DMS79 (cell line): ENCODE results near the gene SPACA7.
A peak's percentile ranks its signal among the peaks of the same experiment; 100 is the strongest.

ENCODE experiments used
- DNase-seq: peaks from one replicate; lab custom pipeline; 2025; lab: John Stamatoyannopoulos, UW

SPACA7 gene

DNA sequence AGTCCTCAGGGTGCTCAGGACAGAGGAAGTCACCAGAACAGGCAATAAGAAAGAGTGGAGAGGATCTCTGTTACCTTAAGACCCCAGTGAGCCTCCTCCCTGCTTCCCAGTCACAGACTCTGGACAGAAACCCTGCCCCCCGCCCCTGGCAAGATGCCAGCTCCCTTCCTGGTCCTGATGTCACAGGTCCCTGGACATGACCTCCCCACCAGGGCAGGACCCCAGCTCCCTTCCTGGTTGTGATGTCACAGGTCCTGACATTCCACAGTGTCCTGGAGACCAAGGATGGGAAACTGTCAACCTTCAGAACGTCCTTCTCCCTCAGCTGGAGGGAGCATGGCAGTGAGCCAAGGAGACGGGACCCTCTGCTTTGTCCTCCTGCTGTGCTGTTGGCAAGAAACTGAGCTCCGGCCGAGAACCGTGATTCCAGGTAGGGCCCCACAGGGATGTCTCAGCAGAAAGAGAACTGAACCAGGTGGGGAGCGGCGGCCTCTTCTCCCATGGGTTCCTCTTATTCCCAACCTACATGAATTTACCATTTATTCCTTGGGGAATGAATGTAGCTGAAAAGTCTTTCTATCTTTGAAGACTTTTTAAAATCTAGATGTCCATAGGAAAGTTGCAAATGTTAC lies at the start of gene SPACA7:
SPACA7 (plus strand) TSS at position 306 of the 632 bp plus-strand sequence; CDS start at position 337, 31 bp downstream.
- DNase-seq: peak; percentile 12

GRCh38 chr13:112326821-112327370 lies 49.3 kb upstream of the SPACA7 start:
- DNase-seq: no peak

DNA sequence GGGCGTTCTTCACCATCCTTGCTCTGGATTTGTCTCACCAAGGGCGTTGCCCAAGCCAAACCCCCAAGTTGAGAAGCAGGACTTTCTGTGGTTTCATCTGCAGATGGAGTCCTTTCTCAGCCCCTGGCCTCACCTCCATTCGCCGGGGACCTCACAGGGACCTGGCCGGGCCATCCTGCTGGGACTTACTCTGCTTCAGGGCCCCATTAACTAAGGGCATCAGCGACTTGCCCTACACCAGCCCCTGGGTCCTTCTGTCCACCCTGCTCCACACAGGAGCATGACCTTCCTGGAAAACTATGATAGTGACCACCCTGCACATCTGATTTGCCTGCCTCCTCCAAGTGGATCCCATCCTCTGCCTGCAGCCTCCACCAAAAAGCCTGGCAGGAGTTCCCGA lies 47.2 kb upstream of the SPACA7 start:
- no peak for DNase-seq

- no peak for DNase-seq
Observed at GRCh38 chr13:112329376-112329775, 46.8 kb upstream of the SPACA7 start.

DNA sequence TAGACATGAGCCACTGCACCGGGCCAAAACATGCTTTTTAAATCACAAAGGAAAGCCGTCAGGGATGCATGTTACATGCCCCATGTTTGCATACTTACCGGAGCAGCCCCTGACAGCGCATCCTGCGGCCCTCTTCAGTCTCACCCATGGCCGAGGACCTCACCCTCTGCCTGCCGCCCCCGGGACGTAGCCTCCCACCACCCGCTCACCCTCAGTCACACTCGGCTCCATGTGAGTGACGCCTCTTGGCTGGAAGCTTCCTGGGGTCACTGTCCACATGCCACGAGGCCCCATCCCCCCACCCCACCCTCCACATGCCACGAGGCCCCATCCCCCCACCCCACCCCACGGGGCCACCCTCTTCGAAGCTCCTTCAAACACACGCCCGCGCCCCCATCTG lies 46.1 kb upstream of the SPACA7 start:
- no peak for DNase-seq

GRCh38 chr13:112330479-112331381 lies 45.4 kb upstream of the SPACA7 start:
- DNase-seq: no peak

- peak; percentile 30 for DNase-seq
Observed at GRCh38 chr13:112331675-112332074, 44.5 kb upstream of the SPACA7 start.

- DNase-seq: no peak
Observed at GRCh38 chr13:112332727-112333126, 43.4 kb upstream of the SPACA7 start.

DNA sequence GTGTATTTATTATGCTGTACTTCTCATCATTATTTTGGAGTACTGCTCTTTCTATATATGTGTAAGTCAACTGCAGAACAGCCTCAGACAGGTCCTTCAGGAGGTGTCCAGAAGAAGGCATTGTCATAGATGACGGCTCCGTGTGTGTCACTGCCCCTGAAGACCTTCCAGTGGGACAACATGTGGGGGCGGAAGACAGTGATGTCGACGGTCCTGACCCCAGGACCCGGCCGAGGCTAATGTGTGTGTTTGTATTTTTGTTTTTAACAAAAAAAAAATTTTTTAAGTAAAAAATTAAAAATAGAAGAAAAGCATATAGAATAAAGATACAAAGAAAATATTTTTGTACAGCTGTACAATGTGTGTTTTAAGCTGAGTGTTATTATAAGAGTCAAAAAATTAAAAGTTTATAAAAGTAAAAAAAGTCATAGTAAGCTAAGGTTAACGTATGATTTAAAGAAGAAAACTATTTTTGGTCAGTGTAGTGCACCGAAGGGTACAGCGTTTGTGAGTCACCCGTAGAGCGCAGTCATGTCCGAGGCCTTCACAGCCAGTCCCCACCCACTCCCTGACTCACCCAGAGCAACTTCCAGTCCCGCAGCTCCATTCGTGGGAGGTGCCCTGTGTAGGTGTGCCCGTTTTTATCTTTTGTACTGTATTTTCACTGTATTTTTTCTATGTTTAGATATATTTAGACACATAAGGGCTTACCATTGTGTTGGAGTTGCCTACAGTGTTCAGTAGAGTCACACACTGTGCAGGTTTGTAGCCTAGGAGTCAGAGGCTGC lies 42.2 kb upstream of the SPACA7 start:
- no peak for DNase-seq

DNA sequence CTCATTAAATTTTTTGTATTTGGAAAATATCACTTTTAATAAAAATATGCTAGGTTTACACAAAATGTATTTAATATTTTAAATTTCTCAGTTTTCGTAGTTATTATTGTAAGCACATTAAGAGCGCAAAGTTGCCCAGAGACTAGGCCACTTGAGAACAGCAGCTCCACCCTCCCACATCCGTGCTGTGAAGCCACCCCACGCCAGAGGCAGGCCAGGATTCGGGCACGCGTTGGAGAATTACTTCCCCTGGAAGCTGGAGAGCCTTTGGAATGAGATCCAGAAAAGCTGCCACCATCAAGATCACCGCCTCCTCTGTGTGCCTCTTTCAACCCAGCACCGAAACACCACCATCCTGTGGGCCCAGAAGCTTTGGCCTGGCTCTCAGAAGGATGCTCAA lies 41.0 kb upstream of the SPACA7 start:
- no peak for DNase-seq

- no peak for DNase-seq
Observed at GRCh38 chr13:112341446-112341845, 34.7 kb upstream of the SPACA7 start.

- DNase-seq: no peak
Observed at GRCh38 chr13:112341976-112342735, 34.0 kb upstream of the SPACA7 start.

GRCh38 chr13:112342841-112343361 lies 33.3 kb upstream of the SPACA7 start:
- DNase-seq: no peak

GRCh38 chr13:112343591-112343990 lies 32.6 kb upstream of the SPACA7 start:
- DNase-seq: no peak

GRCh38 chr13:112345826-112346172 lies 30.4 kb upstream of the SPACA7 start:
- DNase-seq: no peak

DNA sequence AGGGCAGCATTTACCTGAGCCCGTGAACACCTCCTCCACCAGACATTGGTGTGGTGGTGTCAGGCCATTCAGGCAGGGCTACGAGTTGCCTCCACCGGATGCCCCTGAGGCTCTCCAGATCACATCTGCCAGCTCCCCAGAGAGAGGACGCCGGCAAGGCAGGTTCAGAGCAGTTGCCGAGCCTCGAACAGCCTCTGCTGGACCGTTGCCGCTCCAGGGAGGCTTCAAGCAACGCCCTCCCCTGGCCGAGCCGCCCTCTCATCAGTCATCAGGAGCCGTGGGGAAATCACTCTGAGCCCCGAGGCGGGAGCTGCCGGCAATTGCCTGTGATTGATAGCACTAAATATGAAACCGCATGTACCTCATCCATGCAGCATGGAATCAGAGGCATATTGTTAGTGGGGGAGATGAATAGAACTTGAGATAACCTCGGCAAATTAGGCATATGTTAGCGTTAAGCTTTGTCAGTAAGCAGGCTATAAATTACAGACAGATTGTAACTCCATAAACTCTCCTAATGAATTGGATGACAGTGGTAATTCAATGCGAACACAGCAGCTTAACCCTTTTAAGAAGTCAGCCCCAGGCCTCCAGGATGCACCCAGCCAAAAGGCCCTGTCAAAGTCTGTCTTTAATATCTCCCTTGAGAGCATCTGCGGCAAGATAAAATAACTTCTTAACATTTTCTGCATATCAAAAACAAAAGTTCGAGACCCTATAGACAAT lies 29.8 kb upstream of the SPACA7 start:
- peak; percentile 87 for DNase-seq

DNA sequence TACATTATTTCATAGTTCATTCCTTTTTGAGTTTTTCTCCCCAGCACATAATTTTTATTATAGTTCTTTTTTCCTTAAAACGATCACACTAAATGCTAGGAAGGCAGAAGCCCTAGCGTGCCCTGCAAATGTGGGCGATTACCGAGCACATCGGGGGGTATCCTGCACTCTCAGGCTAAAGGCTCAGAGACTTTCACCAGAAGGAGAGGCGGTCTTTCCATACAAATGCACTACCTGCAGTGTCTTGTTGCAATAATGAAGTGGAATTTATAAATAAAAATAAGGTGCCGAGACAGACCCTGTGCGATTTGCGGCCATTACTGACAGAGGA lies 29.3 kb upstream of the SPACA7 start:
- DNase-seq: no peak

- DNase-seq: no peak
Observed at GRCh38 chr13:112347986-112348385, 28.2 kb upstream of the SPACA7 start.

DNA sequence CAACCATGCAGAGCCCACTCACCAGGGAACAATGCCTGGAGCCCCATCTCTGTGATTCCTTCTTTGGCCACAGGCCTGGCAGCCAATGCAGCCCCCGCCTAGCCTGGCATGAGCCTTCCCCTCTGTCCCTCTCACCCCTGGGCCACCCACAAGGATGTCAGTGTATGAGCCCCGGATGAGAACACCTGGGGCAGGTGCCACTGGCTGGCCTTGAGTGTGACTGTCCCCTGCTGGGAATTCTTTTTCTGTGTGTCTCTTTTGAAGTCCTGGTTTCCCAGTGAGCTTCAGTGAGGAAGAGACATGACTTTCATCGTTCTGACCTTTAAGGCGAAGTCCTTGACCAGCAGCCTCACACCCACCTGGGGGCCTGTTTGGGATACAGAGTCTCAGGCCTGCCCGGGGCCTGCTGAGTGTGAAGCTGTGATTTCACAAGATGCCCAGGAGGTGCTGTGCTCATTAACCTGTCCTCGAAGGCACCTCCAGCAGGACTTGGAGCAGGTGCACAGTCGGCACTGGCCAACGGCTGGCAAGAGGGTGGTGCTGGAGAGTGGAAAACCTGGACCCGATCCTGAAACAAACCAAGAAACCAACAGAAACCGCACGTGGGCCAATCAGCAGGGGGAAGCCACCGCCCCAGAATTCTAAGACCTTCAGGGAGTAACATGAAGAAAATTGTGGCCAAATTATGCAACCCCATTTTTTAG lies 27.4 kb upstream of the SPACA7 start:
- no peak for DNase-seq

DNA sequence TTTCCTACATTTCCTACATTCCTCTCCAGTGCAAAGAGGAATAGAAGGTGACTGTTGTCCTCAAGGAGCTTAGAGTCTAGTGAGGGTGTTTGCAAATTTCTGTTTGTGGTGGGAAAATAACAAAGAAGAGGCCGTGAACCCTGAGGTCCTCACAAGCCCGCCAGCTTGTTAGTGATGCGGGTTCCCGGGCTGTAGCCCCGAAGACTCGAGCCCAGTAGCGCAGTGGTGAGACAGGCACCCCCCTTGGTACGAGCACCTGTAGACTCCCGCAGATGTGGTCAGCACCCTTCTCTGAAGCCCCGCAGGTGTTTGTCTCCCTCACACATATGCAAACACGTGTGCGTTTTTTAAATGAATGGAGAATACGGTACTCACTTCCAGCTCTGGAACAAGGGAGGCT lies 26.5 kb upstream of the SPACA7 start:
- DNase-seq: no peak
